Smooth muscle cell of the umbilical artery (primary cell): ENCODE measurements around the gene CACNG8. TPM values are rescaled to one million over a fixed set of nuclear protein-coding genes. Genes with fewer than 3 reads are reported as not detected.

Source experiments
- total RNA-seq: library from RNA; depleted of rRNA; stranded (reverse); fragments of >200 nt; gene quantifications from 2 replicates; pipeline ENCODE4 v1.2.3, GENCODE V29; 2014

CACNG8 gene
- total RNA-seq: 0.23 and 0.59 TPM in 2 replicates

DNA sequence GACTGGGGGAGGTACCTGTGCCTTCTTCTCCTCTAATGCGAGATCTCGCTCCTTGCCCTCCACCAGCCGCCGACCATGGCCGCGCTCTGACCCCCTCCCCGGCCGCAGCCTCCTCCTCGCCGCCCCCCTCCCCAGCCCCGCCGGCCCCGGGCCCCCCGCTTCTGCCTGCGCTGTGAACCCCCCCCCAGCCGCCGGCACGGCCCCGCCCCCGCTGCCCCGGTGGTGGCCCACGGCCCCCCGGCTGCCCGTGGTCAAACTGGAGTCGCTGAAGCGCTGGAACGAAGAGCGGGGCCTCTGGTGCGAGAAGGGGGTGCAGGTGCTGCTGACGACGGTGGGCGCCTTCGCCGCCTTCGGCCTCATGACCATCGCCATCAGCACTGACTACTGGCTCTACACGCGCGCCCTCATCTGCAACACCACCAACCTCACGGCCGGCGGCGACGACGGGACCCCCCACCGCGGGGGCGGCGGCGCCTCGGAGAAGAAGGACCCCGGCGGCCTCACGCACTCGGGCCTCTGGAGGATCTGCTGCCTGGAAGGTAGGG is at the start of gene CACNG8:
Gene CACNG8 (plus strand): TSS at position 51 of the 545 bp plus-strand sequence.

GRCh38 chr19:53991224-53992113 is 28.7 kb downstream of the CACNG8 start, which contains the start of gene CACNG6:
TSS of gene CACNG6 (plus strand) at chr19:53991637. CDS start at chr19:53992878, 1,241 bp downstream.

Other genes with a start within 250 kb of the CACNG8 start
- under 0.01 TPM in 1 of 2 replicates, not detected in the other for gene NLRP12, start 138.6 kb upstream of the CACNG8 start, total RNA-seq
- gene MYADM, start 95.1 kb upstream of the CACNG8 start, total RNA-seq: 8.9 and 21.8 TPM in 2 replicates
- 0.30 TPM in 1 of 2 replicates, not detected in the other for gene PRKCG, start 80.7 kb upstream of the CACNG8 start, total RNA-seq
- 1.1 and 4.2 TPM in 2 replicates for gene CACNG7, start 53.7 kb upstream of the CACNG8 start, total RNA-seq
- gene CACNG6, start 28.7 kb downstream of the CACNG8 start, total RNA-seq: not detected in 2 replicates
- not detected in 2 replicates for gene VSTM1, start 101.0 kb downstream of the CACNG8 start, total RNA-seq
- gene TARM1, start 118.4 kb downstream of the CACNG8 start, total RNA-seq: not detected in 2 replicates
- gene OSCAR, start 137.9 kb downstream of the CACNG8 start, total RNA-seq: 0.78 TPM in 1 of 2 replicates, not detected in the other
- gene NDUFA3, start 139.9 kb downstream of the CACNG8 start, total RNA-seq: 8.8 and 9.5 TPM in 2 replicates
- 9.1 and 18.1 TPM in 2 replicates for gene TFPT, start 152.7 kb downstream of the CACNG8 start, total RNA-seq
- 37.1 and 60.9 TPM in 2 replicates for gene PRPF31, start 152.8 kb downstream of the CACNG8 start, total RNA-seq
- 13.1 and 25.5 TPM in 2 replicates for gene CNOT3, start 174.8 kb downstream of the CACNG8 start, total RNA-seq
- 4.6 and 5.3 TPM in 2 replicates for gene LENG1, start 196.8 kb downstream of the CACNG8 start, total RNA-seq
- under 0.01 and 0.60 TPM in 2 replicates for gene TMC4, start 210.2 kb downstream of the CACNG8 start, total RNA-seq
- 59.7 and 112 TPM in 2 replicates for gene MBOAT7, start 226.6 kb downstream of the CACNG8 start, total RNA-seq
- gene TSEN34, start 228.4 kb downstream of the CACNG8 start, total RNA-seq: 65.0 and 78.9 TPM in 2 replicates
- gene RPS9, start 237.9 kb downstream of the CACNG8 start, total RNA-seq: 753 and 1,564 TPM in 2 replicates